OCI-LY7 (cell line): ENCODE data around the gene MTG1. TPM values are rescaled to one million over a fixed set of nuclear protein-coding genes. Genes with fewer than 3 reads are reported as not detected.
"Not testable (repeated sequence)": the region's sequence is repeated elsewhere in the genome, so short reads cannot be mapped to it uniquely, and the experiment has no call there.

ENCODE experiments used
- BruUV-seq: library from RNA; stranded (reverse); fragments of 400-500 nt; replicated peaks from 2 replicates; lab custom pipeline; 2021; lab: Mats Ljungman, UMichigan
- CTCF ChIA-PET: fragments of 300-600 bp; sonication (Branson Sonifier 250); formaldehyde crosslinking; loops from one replicate; lab custom pipeline; 2022; ENCODE audit warnings: antibody characterized with exemption; ENCODE audit not compliant: unreplicated experiment; lab: Charles Lee
- POLR2A ChIA-PET: fragments of 300-600 bp; sonication (Branson Sonifier 250); formaldehyde crosslinking; loops from one replicate; lab custom pipeline; 2022; ENCODE audit warnings: antibody characterized with exemption; lab: Charles Lee
- DNase-seq: peaks from one replicate; pipeline ENCODE4 v3.0.0-alpha.2; 2015; ENCODE audit warnings: low spot score
- H2AFZ ChIP-seq: fragments of 200-600 bp; sonication (generic), shearing (Covaris generic); 2 replicates; pipeline ENCODE4 v1.6.1; 2014; ENCODE audit warnings: mild to moderate bottlenecking, antibody characterized with exemption, low read length, moderate library complexity
- H3K27ac ChIP-seq: fragments of 200-600 bp; sonication (generic); 2 replicates; pipeline ENCODE4 v1.5.1; 2014; ENCODE audit warnings: mixed run types, low read depth, mild to moderate bottlenecking, moderate library complexity, low read length, inconsistent platforms; ENCODE audit not compliant: poor library complexity, severe bottlenecking
- H3K36me3 ChIP-seq: fragments of 200-600 bp; sonication (generic); 2 replicates; pipeline ENCODE4 v1.6.1; 2014; ENCODE audit warnings: mild to moderate bottlenecking, antibody characterized with exemption, low read length, moderate library complexity, mixed read lengths; ENCODE audit not compliant: insufficient read depth
- H3K4me1 ChIP-seq: fragments of 200-600 bp; sonication (generic); 2 replicates; pipeline ENCODE4 v1.5.1; 2014; ENCODE audit warnings: mild to moderate bottlenecking, low read length; ENCODE audit not compliant: insufficient read depth, poor library complexity, severe bottlenecking
- H3K4me2 ChIP-seq: fragments of 200-600 bp; sonication (generic); 2 replicates; pipeline ENCODE4 v1.6.1; 2014; ENCODE audit warnings: mild to moderate bottlenecking, low read length
- H3K4me3 ChIP-seq: fragments of 200-600 bp; sonication (generic); 2 replicates; pipeline ENCODE4 v1.5.1; 2014; ENCODE audit warnings: mild to moderate bottlenecking, low read depth, low read length; ENCODE audit not compliant: poor library complexity, severe bottlenecking
- H3K79me2 ChIP-seq: fragments of 200-600 bp; sonication (generic); 2 replicates; pipeline ENCODE4 v1.6.1; 2016; ENCODE audit warnings: low read depth, mild to moderate bottlenecking, low read length, moderate library complexity, mixed read lengths; ENCODE audit not compliant: insufficient read depth
- H3K9me2 ChIP-seq: fragments of 200-600 bp; sonication (generic); 2 replicates; pipeline ENCODE4 v1.6.1; 2016; ENCODE audit warnings: mild to moderate bottlenecking, low read length, mixed read lengths; ENCODE audit not compliant: insufficient read depth
- H3K9me3 ChIP-seq: fragments of 200-600 bp; sonication (generic); 2 replicates; pipeline ENCODE4 v1.6.1; 2014; ENCODE audit warnings: mild to moderate bottlenecking, mixed run types, low read length, mixed read lengths
- H4K20me1 ChIP-seq: fragments of 200-600 bp; sonication (generic); 2 replicates; pipeline ENCODE4 v1.6.1; 2014; ENCODE audit warnings: mild to moderate bottlenecking, antibody characterized with exemption, low read length, moderate library complexity, mixed read lengths; ENCODE audit not compliant: insufficient read depth
- CTCF ChIP-seq: fragments of 200-600 bp; sonication (generic); conservative IDR thresholded peaks from 2 replicates; pipeline ENCODE4 v1.5.1; 2014; ENCODE audit warnings: mild to moderate bottlenecking, antibody characterized with exemption, low read length, moderate library complexity, mixed read lengths
- EZH2phosphoT487 ChIP-seq: fragments of 200-600 bp; sonication (generic); IDR thresholded peaks from 2 replicates; pipeline ENCODE4 v1.6.1; 2018; ENCODE audit warnings: low read depth, borderline replicate concordance, mild to moderate bottlenecking, mixed run types, antibody characterized with exemption, low read length, moderate library complexity, mixed read lengths
- intact Hi-C: fragments of 100-400 bp; cut with micrococcal nuclease; formaldehyde crosslinking; loops from one replicate; pipeline ENCODE4 v1.10.0; 2022; ENCODE audit not compliant: unreplicated experiment
- total RNA-seq, 2 experiments: library from RNA; depleted of rRNA in 1 of 2; stranded (reverse); fragments of >200 nt in 1 of 2; shearing (Covaris generic) in 1 of 2; gene quantifications; 2 replicates each; pipeline ENCODE4 v1.2.3, GENCODE V29; 2014 to 2022

The MTG1 gene
- total RNA-seq, 2 experiments from 2014 or later = 85.6 to 101 TPM

GRCh38 chr10:133466683-133467275 lies 72.8 kb downstream of the MTG1 start:
- intact Hi-C loops = loop anchor here (10.0 kb wide), 1 partner anchor 972 kb away; no protein-coding TSS in a partner anchor
- H3K4me2 ChIP-seq = no peak overlapping the region
- H3K4me1 ChIP-seq = no peaks in the 10 kb centered on the region
- ChIA-PET CTCF (no interaction called here), POLR2A (no interaction called here)
- no peak overlapping the region for H3K27ac ChIP-seq
- H3K9me3 ChIP-seq = no peaks in the 10 kb centered on the region
- DNase-seq = no peak
- no peaks in the 10 kb centered on the region for H3K36me3 ChIP-seq
- BruUV-seq = no TSS peak
- H3K79me2 ChIP-seq = no peaks in the 10 kb centered on the region
- no peak overlapping the region for H2AFZ ChIP-seq
- H4K20me1 ChIP-seq = no peaks in the 10 kb centered on the region
- TF ChIP-seq CTCF (no peak), EZH2phosphoT487 (no peak)
- H3K4me3 ChIP-seq = no peak overlapping the region
- H3K9me2 ChIP-seq = no peaks in the 10 kb centered on the region

- no peak overlapping the region for H3K4me3 ChIP-seq
- intact Hi-C loops = loop anchor here (10.0 kb wide), 1 partner anchor 973 kb away; no protein-coding TSS in a partner anchor
- no peak for TF ChIP-seq CTCF
- no peak for TF ChIP-seq EZH2phosphoT487
- no TSS peak for BruUV-seq
- POLR2A ChIA-PET = no interaction called here
- no peak overlapping the region for H3K27ac ChIP-seq
- no peak overlapping the region for H3K4me2 ChIP-seq
- CTCF ChIA-PET = no interaction called here
- H3K4me1 ChIP-seq = no peaks in the 10 kb centered on the region
- no peak overlapping the region for H2AFZ ChIP-seq
- H4K20me1 ChIP-seq = no peaks in the 10 kb centered on the region
- no peaks in the 10 kb centered on the region for H3K9me2 ChIP-seq
- H3K9me3 ChIP-seq = no peaks in the 10 kb centered on the region
- no peaks in the 10 kb centered on the region for H3K79me2 ChIP-seq
- no peaks in the 10 kb centered on the region for H3K36me3 ChIP-seq
- DNase-seq = no peak
These were observed 73.4 kb downstream of the MTG1 start for GRCh38 chr10:133467286-133467911.

- H3K9me2 ChIP-seq, H3K27ac ChIP-seq, H3K4me1 ChIP-seq, H3K4me3 ChIP-seq, H2AFZ ChIP-seq, CTCF ChIA-PET, H3K9me3 ChIP-seq, POLR2A ChIA-PET, BruUV-seq, H4K20me1 ChIP-seq, H3K36me3 ChIP-seq, H3K4me2 ChIP-seq, DNase-seq, H3K79me2 ChIP-seq: not testable (repeated sequence)
- intact Hi-C loops = loop anchor here (10.0 kb wide), 1 partner anchor 974 kb away; no protein-coding TSS in a partner anchor
These were observed 75.2 kb downstream of the MTG1 start for GRCh38 chr10:133469205-133469604.
